WTC11 (cell line): Measurements from ENCODE around the gene PEX16. TPM values are rescaled to one million over a fixed set of nuclear protein-coding genes. Genes with fewer than 3 reads are reported as not detected.

Experiments used
- ATAC-seq: fragments of 200-7000 bp; cut with Tn5 transposase; 2 replicates; pipeline ENCODE4 v1.10.0; 2021; ENCODE audit warnings: mild to moderate bottlenecking, moderate library complexity
- CTCF ChIA-PET: fragments of 300-600 bp; sonication (Branson Sonifier 250); formaldehyde crosslinking; loops from one replicate; lab custom pipeline; 2021; ENCODE audit warnings: antibody characterized with exemption; lab: Charles Lee
- POLR2A ChIA-PET: fragments of 350-600 bp; sonication (Branson Sonifier 250); formaldehyde crosslinking; loops from one replicate; lab custom pipeline; 2021; ENCODE audit warnings: antibody characterized with exemption; lab: Charles Lee
- DNase-seq: peaks from one replicate; pipeline ENCODE4 v3.0.0; 2021; ENCODE audit warnings: low spot score
- H3K27ac Mint-ChIP-seq: 2 replicates; pipeline ENCODE4 v1.8.0; 2021; ENCODE audit warnings: mixed read lengths
- H3K27me3 Mint-ChIP-seq: 2 replicates; pipeline ENCODE4 v1.8.0; 2021; ENCODE audit warnings: low read depth, mild to moderate bottlenecking, moderate library complexity, mixed read lengths
- H3K36me3 Mint-ChIP-seq: 2 replicates; pipeline ENCODE4 v1.8.0; 2021; ENCODE audit warnings: mixed read lengths
- H3K4me1 Mint-ChIP-seq: 2 replicates; pipeline ENCODE4 v1.8.0; 2022; ENCODE audit warnings: mixed read lengths
- H3K4me3 Mint-ChIP-seq: 2 replicates; pipeline ENCODE4 v1.8.0; 2021; ENCODE audit warnings: mild to moderate bottlenecking, moderate library complexity, mixed read lengths
- H3K9me3 Mint-ChIP-seq: 2 replicates; pipeline ENCODE4 v1.8.0; 2021; ENCODE audit warnings: mixed read lengths
- EMX1 ChIP-seq: fragments of 250-450 bp; sonication (Bioruptor Pico); IDR thresholded peaks from 2 replicates; pipeline ENCODE4 v1.8.0; 2021; ENCODE audit warnings: mild to moderate bottlenecking
- FOXJ3 ChIP-seq: sonication (generic); formaldehyde crosslinking; IDR thresholded peaks from 2 replicates; pipeline ENCODE4 v1.9.0; 2021; ENCODE audit warnings: missing genetic modification reagents, mild to moderate bottlenecking, borderline replicate concordance
- GTF2I ChIP-seq: fragments of 250-450 bp; sonication (Bioruptor Pico); conservative IDR thresholded peaks from 2 replicates; pipeline ENCODE4 v1.4.0; 2021; ENCODE audit warnings: mild to moderate bottlenecking
- JAZF1 ChIP-seq: fragments of 250-450 bp; sonication (Bioruptor Pico); IDR thresholded peaks from 2 replicates; pipeline ENCODE4 v1.9.0; 2021; ENCODE audit warnings: moderate library complexity, mild to moderate bottlenecking, inconsistent platforms
- KAT7 ChIP-seq: sonication (generic); formaldehyde crosslinking; IDR thresholded peaks from 2 replicates; pipeline ENCODE4 v1.8.1; 2023; ENCODE audit warnings: missing genetic modification reagents, mild to moderate bottlenecking, borderline replicate concordance
- SMAD4 ChIP-seq: sonication (generic); formaldehyde crosslinking; IDR thresholded peaks from 2 replicates; pipeline ENCODE4 v1.8.0; 2022; ENCODE audit warnings: mild to moderate bottlenecking, missing genetic modification reagents
- SP1 ChIP-seq: sonication (generic); formaldehyde crosslinking; conservative IDR thresholded peaks from 2 replicates; pipeline ENCODE4 v1.8.1; 2022; ENCODE audit warnings: missing genetic modification reagents
- ZBTB21 ChIP-seq: sonication (generic); formaldehyde crosslinking; IDR thresholded peaks from 2 replicates; pipeline ENCODE4 v1.8.1; 2023; ENCODE audit warnings: mild to moderate bottlenecking, missing genetic modification reagents, borderline replicate concordance
- ZNF317 ChIP-seq: sonication (generic); formaldehyde crosslinking; IDR thresholded peaks from 2 replicates; pipeline ENCODE4 v1.8.1; 2023; ENCODE audit warnings: low read depth, mild to moderate bottlenecking, moderate library complexity, missing genetic modification reagents, borderline replicate concordance
- total RNA-seq: library from RNA; stranded (reverse); gene quantifications from 3 replicates; pipeline ENCODE4 v1.2.3, GENCODE V29; 2021
- TF ChIP-seq, protein P1 (sequence below): fragments of 250-450 bp; sonication (Bioruptor Pico); IDR thresholded peaks from 2 replicates; pipeline ENCODE4 v1.9.0; 2021; ENCODE audit warnings: mild to moderate bottlenecking
- TF ChIP-seq, protein P2 (sequence below): sonication (generic); formaldehyde crosslinking; IDR thresholded peaks from 2 replicates; pipeline ENCODE4 v1.8.0; 2022; ENCODE audit warnings: missing genetic modification reagents
- TF ChIP-seq, protein P3 (sequence below): sonication (generic); formaldehyde crosslinking; IDR thresholded peaks from 2 replicates; pipeline ENCODE4 v1.8.1; 2023; ENCODE audit warnings: mild to moderate bottlenecking, missing genetic modification reagents, moderate library complexity
- TF ChIP-seq, protein P4 (sequence below): sonication (generic); formaldehyde crosslinking; conservative IDR thresholded peaks from 2 replicates; pipeline ENCODE4 v1.8.1; 2023; ENCODE audit warnings: mild to moderate bottlenecking, low read depth, missing genetic modification reagents, moderate library complexity
- TF ChIP-seq, protein P5 (sequence below): sonication (generic); formaldehyde crosslinking; IDR thresholded peaks from 2 replicates; pipeline ENCODE4 v1.8.1; 2023; ENCODE audit warnings: mild to moderate bottlenecking, missing genetic modification reagents, moderate library complexity
- TF ChIP-seq, protein P6 (sequence below): sonication (generic); formaldehyde crosslinking; IDR thresholded peaks from 2 replicates; pipeline ENCODE4 v1.8.1; 2022; ENCODE audit warnings: missing genetic modification reagents, borderline replicate concordance
- TF ChIP-seq, protein P7 (sequence below): fragments of 250-450 bp; sonication (Bioruptor Pico); IDR thresholded peaks from 2 replicates; pipeline ENCODE4 v1.8.0; 2021; ENCODE audit warnings: mild to moderate bottlenecking

The PEX16 gene
- total RNA-seq, 1 experiment from 2014 or later: 39.3 TPM

DNA sequence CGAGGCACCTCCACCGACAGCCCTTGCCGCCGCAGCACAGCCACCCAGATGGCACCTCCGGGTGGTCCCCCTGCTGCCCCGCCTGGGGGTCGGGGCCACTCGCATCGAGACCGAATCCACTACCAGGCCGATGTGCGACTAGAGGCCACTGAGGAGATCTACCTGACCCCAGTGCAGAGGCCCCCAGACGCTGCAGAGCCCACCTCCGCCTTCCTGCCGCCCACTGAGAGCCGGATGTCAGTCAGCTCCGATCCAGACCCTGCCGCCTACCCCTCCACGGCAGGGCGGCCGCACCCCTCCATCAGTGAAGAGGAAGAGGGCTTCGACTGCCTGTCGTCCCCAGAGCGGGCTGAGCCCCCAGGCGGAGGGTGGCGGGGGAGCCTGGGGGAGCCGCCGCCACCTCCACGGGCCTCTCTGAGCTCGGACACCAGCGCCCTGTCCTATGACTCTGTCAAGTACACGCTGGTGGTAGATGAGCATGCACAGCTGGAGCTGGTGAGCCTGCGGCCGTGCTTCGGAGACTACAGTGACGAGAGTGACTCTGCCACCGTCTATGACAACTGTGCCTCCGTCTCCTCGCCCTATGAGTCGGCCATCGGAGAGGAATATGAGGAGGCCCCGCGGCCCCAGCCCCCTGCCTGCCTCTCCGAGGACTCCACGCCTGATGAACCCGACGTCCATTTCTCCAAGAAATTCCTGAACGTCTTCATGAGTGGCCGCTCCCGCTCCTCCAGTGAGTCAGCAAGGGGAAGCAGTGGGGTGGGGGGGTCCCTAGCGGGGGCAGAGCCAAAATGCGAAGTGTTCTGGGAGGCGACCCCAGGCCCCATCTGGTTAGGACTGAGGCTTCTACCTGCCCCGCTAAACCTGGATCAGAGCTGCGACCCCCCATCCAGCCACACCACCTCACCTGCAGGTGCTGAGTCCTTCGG lies 15.0 kb downstream of the PEX16 start:
- peaks cover 6% of the 10 kb centered on the region for H3K27me3 Mint-ChIP-seq
- H3K36me3 Mint-ChIP-seq: 0 out of 2 replicates have a peak, but pooled peaks cover 3% of the 10 kb centered on the region
- no peak for DNase-seq
- H3K4me1 Mint-ChIP-seq: peaks cover 10% of the 10 kb centered on the region
- H3K9me3 Mint-ChIP-seq: no peaks in the 10 kb centered on the region
- no peak for ATAC-seq
- no peak overlapping the region for H3K4me3 Mint-ChIP-seq
- ChIA-PET CTCF (interaction anchor here (1.0 to 1.1 kb wide), 2 partner anchors 30 to 104 kb away, joined by 3 read pairs; no protein-coding TSS in a partner anchor), POLR2A (no interaction called here)
- no peak overlapping the region for H3K27ac Mint-ChIP-seq
- TF ChIP-seq, protein P1, sequence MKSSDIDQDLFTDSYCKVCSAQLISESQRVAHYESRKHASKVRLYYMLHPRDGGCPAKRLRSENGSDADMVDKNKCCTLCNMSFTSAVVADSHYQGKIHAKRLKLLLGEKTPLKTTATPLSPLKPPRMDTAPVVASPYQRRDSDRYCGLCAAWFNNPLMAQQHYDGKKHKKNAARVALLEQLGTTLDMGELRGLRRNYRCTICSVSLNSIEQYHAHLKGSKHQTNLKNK: no peak
- TF ChIP-seq, protein P2, sequence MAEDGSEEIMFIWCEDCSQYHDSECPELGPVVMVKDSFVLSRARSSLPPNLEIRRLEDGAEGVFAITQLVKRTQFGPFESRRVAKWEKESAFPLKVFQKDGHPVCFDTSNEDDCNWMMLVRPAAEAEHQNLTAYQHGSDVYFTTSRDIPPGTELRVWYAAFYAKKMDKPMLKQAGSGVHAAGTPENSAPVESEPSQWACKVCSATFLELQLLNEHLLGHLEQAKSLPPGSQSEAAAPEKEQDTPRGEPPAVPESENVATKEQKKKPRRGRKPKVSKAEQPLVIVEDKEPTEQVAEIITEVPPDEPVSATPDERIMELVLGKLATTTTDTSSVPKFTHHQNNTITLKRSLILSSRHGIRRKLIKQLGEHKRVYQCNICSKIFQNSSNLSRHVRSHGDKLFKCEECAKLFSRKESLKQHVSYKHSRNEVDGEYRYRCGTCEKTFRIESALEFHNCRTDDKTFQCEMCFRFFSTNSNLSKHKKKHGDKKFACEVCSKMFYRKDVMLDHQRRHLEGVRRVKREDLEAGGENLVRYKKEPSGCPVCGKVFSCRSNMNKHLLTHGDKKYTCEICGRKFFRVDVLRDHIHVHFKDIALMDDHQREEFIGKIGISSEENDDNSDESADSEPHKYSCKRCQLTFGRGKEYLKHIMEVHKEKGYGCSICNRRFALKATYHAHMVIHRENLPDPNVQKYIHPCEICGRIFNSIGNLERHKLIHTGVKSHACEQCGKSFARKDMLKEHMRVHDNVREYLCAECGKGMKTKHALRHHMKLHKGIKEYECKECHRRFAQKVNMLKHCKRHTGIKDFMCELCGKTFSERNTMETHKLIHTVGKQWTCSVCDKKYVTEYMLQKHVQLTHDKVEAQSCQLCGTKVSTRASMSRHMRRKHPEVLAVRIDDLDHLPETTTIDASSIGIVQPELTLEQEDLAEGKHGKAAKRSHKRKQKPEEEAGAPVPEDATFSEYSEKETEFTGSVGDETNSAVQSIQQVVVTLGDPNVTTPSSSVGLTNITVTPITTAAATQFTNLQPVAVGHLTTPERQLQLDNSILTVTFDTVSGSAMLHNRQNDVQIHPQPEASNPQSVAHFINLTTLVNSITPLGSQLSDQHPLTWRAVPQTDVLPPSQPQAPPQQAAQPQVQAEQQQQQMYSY (CRISPR knock-in tag): no peak
- TF ChIP-seq, protein P3, sequence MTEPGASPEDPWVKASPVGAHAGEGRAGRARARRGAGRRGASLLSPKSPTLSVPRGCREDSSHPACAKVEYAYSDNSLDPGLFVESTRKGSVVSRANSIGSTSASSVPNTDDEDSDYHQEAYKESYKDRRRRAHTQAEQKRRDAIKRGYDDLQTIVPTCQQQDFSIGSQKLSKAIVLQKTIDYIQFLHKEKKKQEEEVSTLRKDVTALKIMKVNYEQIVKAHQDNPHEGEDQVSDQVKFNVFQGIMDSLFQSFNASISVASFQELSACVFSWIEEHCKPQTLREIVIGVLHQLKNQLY (CRISPR knock-in tag): no peak
- TF ChIP-seq GTF2I (CRISPR knock-in tag): no peak
- no peak for TF ChIP-seq SP1 (CRISPR knock-in tag)
- no peak for TF ChIP-seq KAT7 (CRISPR knock-in tag)
- TF ChIP-seq FOXJ3 (CRISPR knock-in tag): no peak

DNA sequence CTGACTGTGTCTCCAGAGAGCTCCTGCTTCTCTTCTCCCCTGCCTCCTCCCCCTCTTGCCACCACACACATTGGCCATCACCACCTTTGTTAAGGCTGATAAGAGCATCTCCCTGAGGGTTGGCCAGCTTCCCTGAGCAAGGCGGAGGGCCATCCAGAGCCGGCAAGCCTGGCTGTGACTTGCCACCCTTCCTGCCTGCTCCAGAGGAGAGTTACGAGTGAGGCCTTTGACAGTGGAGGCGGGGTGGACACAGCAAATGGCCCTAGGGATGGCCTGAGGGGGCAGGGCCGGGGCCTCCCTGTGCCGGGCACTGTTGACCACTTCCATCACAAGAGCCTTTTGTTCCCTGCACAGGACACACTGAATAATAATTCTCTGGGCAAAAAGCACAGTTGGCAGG lies 16.1 kb downstream of the PEX16 start:
- no peak for DNase-seq
- H3K27me3 Mint-ChIP-seq: peaks cover 6% of the 10 kb centered on the region
- TF ChIP-seq, protein P4, sequence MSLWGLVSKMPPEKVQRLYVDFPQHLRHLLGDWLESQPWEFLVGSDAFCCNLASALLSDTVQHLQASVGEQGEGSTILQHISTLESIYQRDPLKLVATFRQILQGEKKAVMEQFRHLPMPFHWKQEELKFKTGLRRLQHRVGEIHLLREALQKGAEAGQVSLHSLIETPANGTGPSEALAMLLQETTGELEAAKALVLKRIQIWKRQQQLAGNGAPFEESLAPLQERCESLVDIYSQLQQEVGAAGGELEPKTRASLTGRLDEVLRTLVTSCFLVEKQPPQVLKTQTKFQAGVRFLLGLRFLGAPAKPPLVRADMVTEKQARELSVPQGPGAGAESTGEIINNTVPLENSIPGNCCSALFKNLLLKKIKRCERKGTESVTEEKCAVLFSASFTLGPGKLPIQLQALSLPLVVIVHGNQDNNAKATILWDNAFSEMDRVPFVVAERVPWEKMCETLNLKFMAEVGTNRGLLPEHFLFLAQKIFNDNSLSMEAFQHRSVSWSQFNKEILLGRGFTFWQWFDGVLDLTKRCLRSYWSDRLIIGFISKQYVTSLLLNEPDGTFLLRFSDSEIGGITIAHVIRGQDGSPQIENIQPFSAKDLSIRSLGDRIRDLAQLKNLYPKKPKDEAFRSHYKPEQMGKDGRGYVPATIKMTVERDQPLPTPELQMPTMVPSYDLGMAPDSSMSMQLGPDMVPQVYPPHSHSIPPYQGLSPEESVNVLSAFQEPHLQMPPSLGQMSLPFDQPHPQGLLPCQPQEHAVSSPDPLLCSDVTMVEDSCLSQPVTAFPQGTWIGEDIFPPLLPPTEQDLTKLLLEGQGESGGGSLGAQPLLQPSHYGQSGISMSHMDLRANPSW (CRISPR knock-in tag): no peak
- TF ChIP-seq SMAD4 (CRISPR knock-in tag) (no peak), JAZF1 (CRISPR knock-in tag) (no peak), ZNF317 (CRISPR knock-in tag) (no peak), GTF2I (CRISPR knock-in tag) (no peak), EMX1 (CRISPR knock-in tag) (no peak), ZBTB21 (CRISPR knock-in tag) (no peak)
- TF ChIP-seq, protein P5, sequence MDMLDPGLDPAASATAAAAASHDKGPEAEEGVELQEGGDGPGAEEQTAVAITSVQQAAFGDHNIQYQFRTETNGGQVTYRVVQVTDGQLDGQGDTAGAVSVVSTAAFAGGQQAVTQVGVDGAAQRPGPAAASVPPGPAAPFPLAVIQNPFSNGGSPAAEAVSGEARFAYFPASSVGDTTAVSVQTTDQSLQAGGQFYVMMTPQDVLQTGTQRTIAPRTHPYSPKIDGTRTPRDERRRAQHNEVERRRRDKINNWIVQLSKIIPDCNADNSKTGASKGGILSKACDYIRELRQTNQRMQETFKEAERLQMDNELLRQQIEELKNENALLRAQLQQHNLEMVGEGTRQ (CRISPR knock-in tag): no peak
- TF ChIP-seq, protein P6, sequence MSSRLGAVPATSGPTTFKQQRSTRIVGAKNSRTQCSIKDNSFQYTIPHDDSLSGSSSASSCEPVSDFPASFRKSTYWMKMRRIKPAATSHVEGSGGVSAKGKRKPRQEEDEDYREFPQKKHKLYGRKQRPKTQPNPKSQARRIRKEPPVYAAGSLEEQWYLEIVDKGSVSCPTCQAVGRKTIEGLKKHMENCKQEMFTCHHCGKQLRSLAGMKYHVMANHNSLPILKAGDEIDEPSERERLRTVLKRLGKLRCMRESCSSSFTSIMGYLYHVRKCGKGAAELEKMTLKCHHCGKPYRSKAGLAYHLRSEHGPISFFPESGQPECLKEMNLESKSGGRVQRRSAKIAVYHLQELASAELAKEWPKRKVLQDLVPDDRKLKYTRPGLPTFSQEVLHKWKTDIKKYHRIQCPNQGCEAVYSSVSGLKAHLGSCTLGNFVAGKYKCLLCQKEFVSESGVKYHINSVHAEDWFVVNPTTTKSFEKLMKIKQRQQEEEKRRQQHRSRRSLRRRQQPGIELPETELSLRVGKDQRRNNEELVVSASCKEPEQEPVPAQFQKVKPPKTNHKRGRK: no peak
- TF ChIP-seq, protein P7, sequence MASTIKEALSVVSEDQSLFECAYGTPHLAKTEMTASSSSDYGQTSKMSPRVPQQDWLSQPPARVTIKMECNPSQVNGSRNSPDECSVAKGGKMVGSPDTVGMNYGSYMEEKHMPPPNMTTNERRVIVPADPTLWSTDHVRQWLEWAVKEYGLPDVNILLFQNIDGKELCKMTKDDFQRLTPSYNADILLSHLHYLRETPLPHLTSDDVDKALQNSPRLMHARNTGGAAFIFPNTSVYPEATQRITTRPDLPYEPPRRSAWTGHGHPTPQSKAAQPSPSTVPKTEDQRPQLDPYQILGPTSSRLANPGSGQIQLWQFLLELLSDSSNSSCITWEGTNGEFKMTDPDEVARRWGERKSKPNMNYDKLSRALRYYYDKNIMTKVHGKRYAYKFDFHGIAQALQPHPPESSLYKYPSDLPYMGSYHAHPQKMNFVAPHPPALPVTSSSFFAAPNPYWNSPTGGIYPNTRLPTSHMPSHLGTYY (CRISPR knock-in tag): no peak
- TF ChIP-seq, protein P3 (CRISPR knock-in tag): no peak

More for the DNA sequence above, 16.1 kb downstream of the PEX16 start:
- peaks cover 12% of the 10 kb centered on the region for H3K4me1 Mint-ChIP-seq
- ChIA-PET CTCF (interaction anchor here (0.8 to 1.5 kb wide), 2 partner anchors 64 to 105 kb away, joined by 4 read pairs; no protein-coding TSS in a partner anchor), POLR2A (no interaction called here)
- H3K9me3 Mint-ChIP-seq: no peaks in the 10 kb centered on the region
- H3K4me3 Mint-ChIP-seq: no peak overlapping the region
- H3K27ac Mint-ChIP-seq: no peak overlapping the region
- ATAC-seq: no peak
- 0 out of 2 replicates have a peak, but pooled peaks cover 3% of the 10 kb centered on the region for H3K36me3 Mint-ChIP-seq
